ENCODE results near the gene CIBAR2. TPM values are rescaled to one million over a fixed set of nuclear protein-coding genes. Genes with fewer than 3 reads are reported as not detected.

CIBAR2 gene
- total RNA-seq, 4 donors from 2014 or later = not detected

GRCh38 chr16:85138073-85138824, 26.0 kb upstream of the CIBAR2 start:
- no peaks in the 10 kb centered on the region for H3K27me3 ChIP-seq
- no peak for DNase-seq
- H3K9me3 ChIP-seq = no peaks in the 10 kb centered on the region
- H3K36me3 ChIP-seq = no peaks in the 10 kb centered on the region
- peak overlapping the region in 2 of 4 donors; percentile 63 to 83 for H3K27ac ChIP-seq
- TF ChIP-seq POLR2A (IDR thresholded peaks at IDR 0.05) (no peak), CTCF (IDR thresholded peaks at IDR 0.05) (no peak)
- peaks cover 0 to 19% (median 0%) of the 10 kb centered on the region in 4 donors for H3K4me1 ChIP-seq
- H3K4me3 ChIP-seq = no peak overlapping the region

- H3K4me3 ChIP-seq = peak overlapping the region in 2 of 4 donors; percentile 33 to 39
- DNase-seq = peak; percentile 47 to 87 (median 80)
- no peaks in the 10 kb centered on the region for H3K9me3 ChIP-seq
- H3K27ac ChIP-seq = peak overlapping the region; percentile 63 to 85 (median 75)
- H3K27me3 ChIP-seq = no peaks in the 10 kb centered on the region
- TF ChIP-seq CTCF (IDR thresholded peaks at IDR 0.05) (no peak), POLR2A (IDR thresholded peaks at IDR 0.05) (no peak)
- H3K36me3 ChIP-seq = no peaks in the 10 kb centered on the region
- H3K4me1 ChIP-seq = peaks cover 0 to 19% (median 0%) of the 10 kb centered on the region in 4 donors
These were observed 25.2 kb upstream of the CIBAR2 start for GRCh38 chr16:85137323-85138072.

- H3K4me3 ChIP-seq = peak overlapping the region in 3 of 4 donors; percentile 11 to 39 (median 33)
- H3K27me3 ChIP-seq = no peaks in the 10 kb centered on the region
- no peaks in the 10 kb centered on the region for H3K9me3 ChIP-seq
- H3K36me3 ChIP-seq = no peaks in the 10 kb centered on the region
- peak in 1 of 3 donors; percentile 29 for DNase-seq
- peak overlapping the region; percentile 63 to 85 (median 75) for H3K27ac ChIP-seq
- TF ChIP-seq POLR2A (IDR thresholded peaks at IDR 0.05) (no peak), CTCF (IDR thresholded peaks at IDR 0.05) (no peak)
- H3K4me1 ChIP-seq = peaks cover 0 to 19% (median 0%) of the 10 kb centered on the region in 4 donors
These were observed 24.5 kb upstream of the CIBAR2 start for GRCh38 chr16:85136702-85137322.

GRCh38 chr16:85136213-85136701, 24.0 kb upstream of the CIBAR2 start:
- peaks cover 0 to 19% (median 0%) of the 10 kb centered on the region in 4 donors for H3K4me1 ChIP-seq
- peak overlapping the region in 3 of 4 donors; percentile 6 to 11 (median 10) for H3K4me3 ChIP-seq
- no peaks in the 10 kb centered on the region for H3K36me3 ChIP-seq
- TF ChIP-seq CTCF (IDR thresholded peaks at IDR 0.05) (no peak), POLR2A (IDR thresholded peaks at IDR 0.05) (no peak)
- no peaks in the 10 kb centered on the region for H3K9me3 ChIP-seq
- H3K27ac ChIP-seq = peak overlapping the region; percentile 63 to 85 (median 75)
- H3K27me3 ChIP-seq = no peaks in the 10 kb centered on the region
- peak in 2 of 3 donors; percentile 35 to 61 for DNase-seq

GRCh38 chr16:85134789-85135142, 22.5 kb upstream of the CIBAR2 start:
- no peaks in the 10 kb centered on the region for H3K36me3 ChIP-seq
- no peak overlapping the region for H3K4me3 ChIP-seq
- TF ChIP-seq CTCF (IDR thresholded peaks at IDR 0.05) = no peak
- TF ChIP-seq POLR2A (IDR thresholded peaks at IDR 0.05) = no peak
- H3K27me3 ChIP-seq = no peaks in the 10 kb centered on the region
- peak overlapping the region in 1 of 4 donors; percentile 29 for H3K27ac ChIP-seq
- peaks cover 0 to 32% (median 0%) of the 10 kb centered on the region in 4 donors for H3K4me1 ChIP-seq
- H3K9me3 ChIP-seq = no peaks in the 10 kb centered on the region
- DNase-seq = no peak

Measured in Peyer's patch (tissue), 4 donors.